SK-N-SH (cell line): ENCODE measurements around the gene SDK1. TPM values are rescaled to one million over a fixed set of nuclear protein-coding genes. Genes with fewer than 3 reads are reported as not detected.

Experiments
- CTCF ChIA-PET: fragments of 300-600, 350-600 bp; formaldehyde crosslinking; extraction: SDS; loops from one replicate; lab custom pipeline; 2021; lab: Yijun Ruan, JAX
- POLR2A ChIA-PET: fragments of 350-600 bp; sonication (Branson Sonifier 250); formaldehyde crosslinking; extraction: SDS; loops from one replicate; lab custom pipeline; 2020; ENCODE audit warnings: antibody characterized with exemption, inconsistent platforms; lab: Yijun Ruan, JAX
- DNase-seq: peaks from one replicate; pipeline ENCODE4 v3.0.0; 2012
- H2AFZ ChIP-seq: fragments of 200-600 bp; sonication (generic); 2 replicates; pipeline ENCODE4 v1.8.1; 2016; ENCODE audit warnings: antibody characterized with exemption, mild to moderate bottlenecking, low read depth
- H3F3A ChIP-seq: fragments of 200-600 bp; sonication (generic); replicated peaks from 2 replicates; pipeline ENCODE3; 2016; ENCODE audit warnings: antibody characterized with exemption, mild to moderate bottlenecking; ENCODE audit not compliant: insufficient read depth
- H3K27ac ChIP-seq, 2 experiments: fragments of 200-500 bp in 1 of 2; fragments of 200-600 bp in 1 of 2; sonication (Bioruptor generic) in 1 of 2; sonication (generic), shearing (Covaris generic) in 1 of 2; 2 replicates each; pipeline versions ENCODE4 v1.5.1 to v1.6.1; 2014 to 2016; ENCODE audit warnings: low read depth in 2 of 2, inconsistent platforms in 1 of 2, low read length in 1 of 2, mild to moderate bottlenecking in 1 of 2, mixed read lengths in 1 of 2
- H3K27me3 ChIP-seq: fragments of 200-600 bp; sonication (generic), shearing (Covaris generic); 2 replicates; pipeline ENCODE4 v1.6.1; 2016; ENCODE audit warnings: mixed run types; ENCODE audit not compliant: insufficient read depth
- H3K36me3 ChIP-seq, 2 experiments: fragments of 200-500 bp in 1 of 2; fragments of 200-600 bp in 1 of 2; sonication (Bioruptor generic) in 1 of 2; sonication (generic) in 1 of 2; replicated peaks in 1 of 2; 2 replicates each; pipeline versions ENCODE3 to v1.5.1; 2014 to 2016; ENCODE audit warnings: low read length in 1 of 2, mild to moderate bottlenecking in 1 of 2; ENCODE audit not compliant: insufficient read depth in 2 of 2, control insufficient read depth in 1 of 2
- H3K4me1 ChIP-seq, 2 experiments: fragments of 200-500 bp in 1 of 2; fragments of 200-600 bp in 1 of 2; sonication (Bioruptor generic) in 1 of 2; sonication (generic), shearing (Covaris generic) in 1 of 2; 2 replicates each; pipeline versions ENCODE4 v1.5.1 to v1.6.1; 2014 to 2016; ENCODE audit warnings: low read depth in 1 of 2, low read length in 1 of 2, mixed run types in 1 of 2; ENCODE audit not compliant: insufficient read depth in 2 of 2, control insufficient read depth in 1 of 2
- H3K4me2 ChIP-seq: fragments of 200-600 bp; sonication (generic), shearing (Covaris generic); 2 replicates; pipeline ENCODE4 v1.6.1; 2017; ENCODE audit warnings: mixed run types
- H3K4me3 ChIP-seq, 2 experiments: fragments of 200-500 bp in 1 of 2; fragments of 200-600 bp in 1 of 2; sonication (Bioruptor generic) in 1 of 2; sonication (generic), shearing (Covaris generic) in 1 of 2; 2 replicates each; pipeline versions ENCODE4 v1.5.1 to v1.8.1; 2014 to 2016; ENCODE audit warnings: low read depth in 2 of 2, inconsistent platforms in 1 of 2, low read length in 1 of 2, mild to moderate bottlenecking in 1 of 2, mixed read lengths in 1 of 2, moderate library complexity in 1 of 2
- H3K79me2 ChIP-seq: fragments of 200-600 bp; sonication (generic); 2 replicates; pipeline ENCODE4 v1.8.1; 2017; ENCODE audit warnings: mild to moderate bottlenecking; ENCODE audit not compliant: insufficient read depth
- H3K9ac ChIP-seq: fragments of 200-600 bp; sonication (generic); 2 replicates; pipeline ENCODE4 v1.6.1; 2017; ENCODE audit warnings: mixed run types
- H3K9me2 ChIP-seq: fragments of 200-600 bp; sonication (generic); 2 replicates; pipeline ENCODE4 v1.6.1; 2017; ENCODE audit warnings: mixed run types
- H3K9me3 ChIP-seq: fragments of 200-600 bp; sonication (generic); 2 replicates; pipeline ENCODE4 v1.6.1; 2017; ENCODE audit warnings: mixed run types, mild to moderate bottlenecking, moderate library complexity
- H4K20me1 ChIP-seq: fragments of 200-600 bp; sonication (generic); 2 replicates; pipeline ENCODE4 v1.6.1; 2017; ENCODE audit warnings: mild to moderate bottlenecking, mixed run types; ENCODE audit not compliant: insufficient read depth
- CHD2 ChIP-seq: fragments of 150-350 bp; IDR thresholded peaks from 2 replicates; pipeline ENCODE4 v1.6.1; 2018; ENCODE audit warnings: low read length; ENCODE audit not compliant: partially characterized antibody
- ELF1 ChIP-seq: IDR thresholded peaks from 2 replicates; pipeline ENCODE4 v1.4.0; 2012
- EP300 ChIP-seq, 2 experiments: IDR thresholded peaks; 2 replicates each; pipeline versions ENCODE4 v1.4.0 to v1.6.1; 2012; ENCODE audit warnings: borderline replicate concordance in 1 of 2, low read depth in 1 of 2, low read length in 1 of 2
- FOSL2 ChIP-seq: IDR thresholded peaks from 2 replicates; pipeline ENCODE4 v1.4.0; 2012; ENCODE audit warnings: low read depth, mild to moderate bottlenecking, moderate library complexity, borderline replicate concordance
- FOXJ3 ChIP-seq: sonication (generic); formaldehyde crosslinking; IDR thresholded peaks from 2 replicates; pipeline ENCODE4 v1.5.1; 2020; ENCODE audit warnings: mild to moderate bottlenecking, missing genetic modification reagents
- FOXM1 ChIP-seq: IDR thresholded peaks from 2 replicates; pipeline ENCODE4 v1.4.0; 2012; ENCODE audit warnings: low read depth, mild to moderate bottlenecking
- JUND ChIP-seq: IDR thresholded peaks from 2 replicates; pipeline ENCODE4 v1.4.0; 2012
- MXI1 ChIP-seq: IDR thresholded peaks from 2 replicates; pipeline ENCODE4 v1.6.1; 2012; ENCODE audit warnings: mild to moderate bottlenecking, low read depth, low read length, improper control_type of control experiment
- PBX3 ChIP-seq: IDR thresholded peaks from 2 replicates; pipeline ENCODE4; 2012
- POLR2AphosphoS5 ChIP-seq: IDR thresholded peaks from 2 replicates; pipeline ENCODE4 v1.6.1; 2012; ENCODE audit warnings: low read depth, low read length
- RAD21 ChIP-seq: IDR thresholded peaks from 2 replicates; pipeline ENCODE4 v1.6.1; 2012; ENCODE audit warnings: mild to moderate bottlenecking, low read length
- RFX5 ChIP-seq: IDR thresholded peaks from 2 replicates; pipeline ENCODE4 v1.6.1; 2012; ENCODE audit warnings: mild to moderate bottlenecking, improper control_type of control experiment, low read length
- RXRA ChIP-seq: IDR thresholded peaks from 2 replicates; pipeline ENCODE4 v1.4.0; 2012; ENCODE audit warnings: low read depth, mild to moderate bottlenecking, borderline replicate concordance
- SMC3 ChIP-seq: IDR thresholded peaks from 2 replicates; pipeline ENCODE4 v1.6.1; 2012; ENCODE audit warnings: low read depth, low read length, improper control_type of control experiment
- TEAD4 ChIP-seq: IDR thresholded peaks from 2 replicates; pipeline ENCODE4 v1.4.0; 2012; ENCODE audit warnings: mild to moderate bottlenecking, borderline replicate concordance; ENCODE audit not compliant: insufficient read depth
- USF2 ChIP-seq: fragments of 150-350 bp; IDR thresholded peaks from 2 replicates; pipeline ENCODE4 v1.6.1; 2017; ENCODE audit warnings: antibody characterized with exemption, low read length, low read depth, borderline replicate concordance
- YY1 ChIP-seq: IDR thresholded peaks from 2 replicates; pipeline ENCODE4 v1.4.0; 2012; ENCODE audit warnings: low read depth, mild to moderate bottlenecking
- WGBS: methylation state at CpG from one replicate; pipeline ENCODE4 v1.1.6; 2017; ENCODE audit warnings: low lambda C conversion rate; 5-methylcytosine and 5-hydroxymethylcytosine counted together
- polyA plus RNA-seq, 3 experiments: library from polyadenylated mRNA; depleted of rRNA; stranded (reverse); fragments of >200 nt; gene quantifications; 2 replicates each; pipeline ENCODE4 v1.2.3, GENCODE V29; 2012
- TF ChIP-seq, protein P1 (sequence below): IDR thresholded peaks from 2 replicates; pipeline ENCODE4 v1.6.1; 2012; ENCODE audit warnings: mild to moderate bottlenecking, low read depth, low read length, moderate library complexity
- TF ChIP-seq, protein P2 (sequence below): fragments of 150-350 bp; IDR thresholded peaks from 2 replicates; pipeline ENCODE4 v1.6.1; 2016; ENCODE audit warnings: mild to moderate bottlenecking, low read depth, low read length
- TF ChIP-seq, protein P3 (sequence below): IDR thresholded peaks from 2 replicates; pipeline ENCODE4 v1.4.0; 2012; ENCODE audit warnings: low read depth, borderline replicate concordance

SDK1 gene
- polyA plus RNA-seq, 1 of the 3 experiments (the other 2 are of a cell fraction): 1.2 TPM

DNA sequence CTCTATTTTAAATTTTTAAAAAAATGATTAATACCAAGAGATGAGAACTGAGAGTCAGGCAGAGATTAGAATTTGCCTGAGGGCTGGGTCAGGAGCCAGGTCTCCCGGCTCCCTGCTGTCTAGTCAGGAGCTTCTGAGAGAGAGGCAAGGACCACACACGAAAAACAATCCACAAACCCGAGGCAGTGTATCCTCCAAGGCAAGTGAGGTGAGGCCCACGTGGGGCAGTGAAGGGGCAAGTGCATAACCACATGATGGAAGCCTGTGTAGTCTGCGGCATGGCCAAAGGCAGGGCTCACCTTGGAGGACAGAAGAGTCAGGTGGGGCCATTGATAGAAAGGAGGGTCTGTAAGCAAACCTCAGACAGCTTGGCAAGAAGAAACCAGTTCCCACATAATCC, 839.9 kb downstream of the SDK1 start:
- Histone ChIP-seq H4K20me1 (no peaks in the 10 kb centered on the region), H3K9me3 (no peaks in the 10 kb centered on the region), H3F3A (no peaks in the 10 kb centered on the region), H3K27ac (no peak overlapping the region; a peak in 1 of 4 replicates), H3K9ac (no peak overlapping the region), H3K4me3 (no peak overlapping the region), H3K9me2 (no peaks in the 10 kb centered on the region), H2AFZ (no peak overlapping the region), H3K36me3 (no peaks in the 10 kb centered on the region), H3K79me2 (no peaks in the 10 kb centered on the region), H3K4me1 (peaks cover 0 to 52% of the 10 kb centered on the region in 2 experiments; a peak in 1 of 4 replicates), H3K4me2 (no peak overlapping the region), H3K27me3 (no peaks in the 10 kb centered on the region)
- ChIA-PET CTCF (interaction anchor here (1.1 to 1.8 kb wide), 3 partner anchors 21 to 1276 kb away, joined by 3 to 4 read pairs (median 3); no protein-coding TSS in a partner anchor), POLR2A (no interaction called here)
- WGBS: 37% methylated on average over 5 of the region's 5 CpGs
- TF ChIP-seq RAD21: no peak
- no peak for TF ChIP-seq POLR2AphosphoS5
- TF ChIP-seq TEAD4: no peak
- no peak for TF ChIP-seq YY1
- no peak for TF ChIP-seq FOXM1
- TF ChIP-seq FOSL2: no peak
- no peak for TF ChIP-seq EP300 (IDR thresholded peaks at IDR 0.05; ENCODE audit: borderline replicate concordance in 1 of 2, low read depth in 1 of 2, low read length in 1 of 2)
- no peak for TF ChIP-seq FOXJ3 (CRISPR knock-in tag)
- TF ChIP-seq, protein P1, sequence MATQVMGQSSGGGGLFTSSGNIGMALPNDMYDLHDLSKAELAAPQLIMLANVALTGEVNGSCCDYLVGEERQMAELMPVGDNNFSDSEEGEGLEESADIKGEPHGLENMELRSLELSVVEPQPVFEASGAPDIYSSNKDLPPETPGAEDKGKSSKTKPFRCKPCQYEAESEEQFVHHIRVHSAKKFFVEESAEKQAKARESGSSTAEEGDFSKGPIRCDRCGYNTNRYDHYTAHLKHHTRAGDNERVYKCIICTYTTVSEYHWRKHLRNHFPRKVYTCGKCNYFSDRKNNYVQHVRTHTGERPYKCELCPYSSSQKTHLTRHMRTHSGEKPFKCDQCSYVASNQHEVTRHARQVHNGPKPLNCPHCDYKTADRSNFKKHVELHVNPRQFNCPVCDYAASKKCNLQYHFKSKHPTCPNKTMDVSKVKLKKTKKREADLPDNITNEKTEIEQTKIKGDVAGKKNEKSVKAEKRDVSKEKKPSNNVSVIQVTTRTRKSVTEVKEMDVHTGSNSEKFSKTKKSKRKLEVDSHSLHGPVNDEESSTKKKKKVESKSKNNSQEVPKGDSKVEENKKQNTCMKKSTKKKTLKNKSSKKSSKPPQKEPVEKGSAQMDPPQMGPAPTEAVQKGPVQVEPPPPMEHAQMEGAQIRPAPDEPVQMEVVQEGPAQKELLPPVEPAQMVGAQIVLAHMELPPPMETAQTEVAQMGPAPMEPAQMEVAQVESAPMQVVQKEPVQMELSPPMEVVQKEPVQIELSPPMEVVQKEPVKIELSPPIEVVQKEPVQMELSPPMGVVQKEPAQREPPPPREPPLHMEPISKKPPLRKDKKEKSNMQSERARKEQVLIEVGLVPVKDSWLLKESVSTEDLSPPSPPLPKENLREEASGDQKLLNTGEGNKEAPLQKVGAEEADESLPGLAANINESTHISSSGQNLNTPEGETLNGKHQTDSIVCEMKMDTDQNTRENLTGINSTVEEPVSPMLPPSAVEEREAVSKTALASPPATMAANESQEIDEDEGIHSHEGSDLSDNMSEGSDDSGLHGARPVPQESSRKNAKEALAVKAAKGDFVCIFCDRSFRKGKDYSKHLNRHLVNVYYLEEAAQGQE: no peak
- TF ChIP-seq, protein P2, sequence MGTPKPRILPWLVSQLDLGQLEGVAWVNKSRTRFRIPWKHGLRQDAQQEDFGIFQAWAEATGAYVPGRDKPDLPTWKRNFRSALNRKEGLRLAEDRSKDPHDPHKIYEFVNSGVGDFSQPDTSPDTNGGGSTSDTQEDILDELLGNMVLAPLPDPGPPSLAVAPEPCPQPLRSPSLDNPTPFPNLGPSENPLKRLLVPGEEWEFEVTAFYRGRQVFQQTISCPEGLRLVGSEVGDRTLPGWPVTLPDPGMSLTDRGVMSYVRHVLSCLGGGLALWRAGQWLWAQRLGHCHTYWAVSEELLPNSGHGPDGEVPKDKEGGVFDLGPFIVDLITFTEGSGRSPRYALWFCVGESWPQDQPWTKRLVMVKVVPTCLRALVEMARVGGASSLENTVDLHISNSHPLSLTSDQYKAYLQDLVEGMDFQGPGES: no peak
- no peak for TF ChIP-seq PBX3
- TF ChIP-seq MXI1: no peak
- no peak for TF ChIP-seq RFX5
- TF ChIP-seq, protein P3, sequence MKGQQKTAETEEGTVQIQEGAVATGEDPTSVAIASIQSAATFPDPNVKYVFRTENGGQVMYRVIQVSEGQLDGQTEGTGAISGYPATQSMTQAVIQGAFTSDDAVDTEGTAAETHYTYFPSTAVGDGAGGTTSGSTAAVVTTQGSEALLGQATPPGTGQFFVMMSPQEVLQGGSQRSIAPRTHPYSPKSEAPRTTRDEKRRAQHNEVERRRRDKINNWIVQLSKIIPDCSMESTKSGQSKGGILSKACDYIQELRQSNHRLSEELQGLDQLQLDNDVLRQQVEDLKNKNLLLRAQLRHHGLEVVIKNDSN: no peak
- TF ChIP-seq SMC3: no peak
- no peak for TF ChIP-seq USF2
- no peak for TF ChIP-seq ELF1
- TF ChIP-seq CHD2: no peak
- TF ChIP-seq RXRA: no peak
- TF ChIP-seq JUND: no peak
- DNase-seq: no peak
